IPS DF 6.9 (cell line): ENCODE data around the gene CCDC83.
"Not testable (repeated sequence)": the region's sequence is repeated elsewhere in the genome, so short reads cannot be mapped to it uniquely, and the experiment has no call there.

Experiments used
- DNase-seq: peaks from one replicate; pipeline ENCODE4 v3.0.0-alpha.2; 2013; ENCODE audit warnings: low read depth, low spot score
- H3K27ac ChIP-seq: one replicate; pipeline ENCODE4 v1.5.1; 2013; ENCODE audit warnings: low read length, control low read depth
- H3K27me3 ChIP-seq: 2 replicates; pipeline ENCODE4 v1.6.1; 2013; ENCODE audit warnings: mild to moderate bottlenecking, low read length; ENCODE audit not compliant: control insufficient read depth, insufficient read depth
- H3K36me3 ChIP-seq: 2 replicates; pipeline ENCODE4 v1.6.1; 2013; ENCODE audit warnings: low read length; ENCODE audit not compliant: control insufficient read depth, insufficient read depth
- H3K4me1 ChIP-seq: 2 replicates; pipeline ENCODE4 v1.6.1; 2013; ENCODE audit warnings: low read length; ENCODE audit not compliant: control insufficient read depth, insufficient read depth
- H3K4me3 ChIP-seq: 2 replicates; pipeline ENCODE4 v1.5.1; 2013; ENCODE audit warnings: mild to moderate bottlenecking, low read length
- H3K9me3 ChIP-seq: 2 replicates; pipeline ENCODE4 v1.6.1; 2013; ENCODE audit warnings: low read length, inconsistent platforms; ENCODE audit not compliant: control insufficient read depth, insufficient read depth
- WGBS: extraction: QIAGEN DNeasy Blood & Tissue Kit; methylation state at CpG from one replicate; pipeline ENCODE4 v1.1.7; 2013; ENCODE audit warnings: mixed read lengths, missing lambda C conversion rate; ENCODE audit not compliant: insufficient read length, insufficient coverage; 5-methylcytosine and 5-hydroxymethylcytosine counted together

Gene CCDC83

GRCh38 chr11:85853541-85853940 is 1.6 kb upstream of the CCDC83 start:
- not testable (repeated sequence) for H3K4me1 ChIP-seq, H3K9me3 ChIP-seq, H3K36me3 ChIP-seq, DNase-seq, H3K27me3 ChIP-seq, H3K4me3 ChIP-seq, H3K27ac ChIP-seq
- no CpG with 5 or more reads among the region's 7 CpGs for WGBS

- no peaks in the 10 kb centered on the region for H3K27me3 ChIP-seq
- H3K9me3 ChIP-seq, result no peaks in the 10 kb centered on the region
- H3K4me3 ChIP-seq, result peak overlapping the region; percentile 40; the same call in 1 of the 2 replicates
- peaks cover 3% of the 10 kb centered on the region; the same call in 1 of the 2 replicates for H3K36me3 ChIP-seq
- H3K4me1 ChIP-seq, result no peaks in the 10 kb centered on the region
- DNase-seq, result no peak
- no peak overlapping the region for H3K27ac ChIP-seq
- WGBS, result no CpG with 5 or more reads among the region's 7 CpGs
These were observed 999 bp upstream of the CCDC83 start for GRCh38 chr11:85854212-85854556.

DNA sequence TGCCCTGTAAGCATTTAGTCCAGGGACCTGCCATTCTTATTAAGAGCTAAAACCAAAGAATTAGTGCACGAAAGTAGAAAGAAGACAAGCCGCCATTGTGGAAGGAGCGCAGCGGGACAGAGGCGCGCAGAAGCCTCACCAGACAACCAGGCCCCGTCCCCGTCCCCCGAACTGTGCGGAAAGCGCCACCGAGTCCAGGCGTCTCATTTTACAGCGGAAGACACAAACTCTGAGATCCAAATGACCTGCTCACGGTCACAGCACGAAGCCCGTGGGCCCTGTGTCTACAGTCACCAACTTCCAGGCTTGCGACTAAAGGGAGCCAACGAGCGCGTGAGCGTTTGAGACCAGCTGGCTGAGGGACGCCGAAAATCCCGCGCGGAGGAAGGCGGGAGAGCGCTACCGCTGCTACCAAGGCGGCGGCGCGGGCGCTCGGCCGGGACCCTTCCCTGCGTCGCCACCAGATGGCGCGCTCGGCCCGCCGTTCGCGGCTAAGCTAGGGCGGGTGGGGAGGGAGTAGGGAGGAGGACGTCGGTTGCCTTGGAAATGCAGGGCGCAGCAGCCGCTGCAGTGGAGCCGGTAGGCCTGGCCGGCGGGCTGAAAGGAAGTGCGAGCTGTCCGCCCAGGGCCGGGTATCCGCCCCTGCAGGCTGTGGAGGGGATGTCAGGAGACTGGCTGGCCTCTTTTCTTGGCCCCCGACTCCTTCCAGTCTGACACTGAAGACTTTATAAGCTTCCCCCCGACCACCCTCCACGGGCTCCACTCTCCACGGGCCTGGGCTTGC is 434 bp upstream of the CCDC83 start:
- Histone ChIP-seq H3K4me1 (no peaks in the 10 kb centered on the region), H3K4me3 (peak overlapping the region; percentile 43; the same call in 1 of the 2 replicates), H3K27ac (no peak overlapping the region), H3K9me3 (no peaks in the 10 kb centered on the region), H3K36me3 (peaks cover 3% of the 10 kb centered on the region; the same call in 1 of the 2 replicates), H3K27me3 (no peaks in the 10 kb centered on the region)
- DNase-seq, result peak; percentile 85
- WGBS, result no CpG with 5 or more reads among the region's 62 CpGs

DNA sequence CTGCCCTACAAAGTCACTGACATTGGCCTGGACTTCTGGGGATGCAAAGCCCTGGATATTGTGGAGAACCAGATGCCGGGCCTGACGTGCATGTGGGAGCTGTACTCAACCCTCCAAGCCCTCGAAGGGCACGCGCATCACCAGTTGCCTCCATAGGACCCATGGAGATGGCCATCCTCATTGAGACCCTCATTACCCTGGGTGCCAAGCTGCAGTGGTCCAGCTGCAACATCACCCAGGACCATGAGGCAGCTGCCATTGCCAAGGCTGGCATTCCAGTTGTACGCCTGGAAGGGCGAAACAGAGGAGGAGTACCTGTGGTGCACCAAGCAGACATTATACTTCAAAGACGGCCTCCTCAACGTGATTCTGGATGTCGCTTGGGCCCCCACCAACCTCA is 1.9 kb downstream of the CCDC83 start:
- Histone ChIP-seq H3K4me1 (no peaks in the 10 kb centered on the region), H3K36me3 (peaks cover 3% of the 10 kb centered on the region; the same call in 1 of the 2 replicates), H3K27me3 (no peaks in the 10 kb centered on the region), H3K4me3 (no peak overlapping the region), H3K27ac (no peak overlapping the region), H3K9me3 (no peaks in the 10 kb centered on the region)
- DNase-seq, result no peak
- WGBS, result no CpG with 5 or more reads among the region's 10 CpGs

- H3K4me3 ChIP-seq, H3K27me3 ChIP-seq, H3K27ac ChIP-seq, DNase-seq, H3K9me3 ChIP-seq, H3K4me1 ChIP-seq, H3K36me3 ChIP-seq: not testable (repeated sequence)
These were observed 4.4 kb downstream of the CCDC83 start for GRCh38 chr11:85859541-85859940.

DNA sequence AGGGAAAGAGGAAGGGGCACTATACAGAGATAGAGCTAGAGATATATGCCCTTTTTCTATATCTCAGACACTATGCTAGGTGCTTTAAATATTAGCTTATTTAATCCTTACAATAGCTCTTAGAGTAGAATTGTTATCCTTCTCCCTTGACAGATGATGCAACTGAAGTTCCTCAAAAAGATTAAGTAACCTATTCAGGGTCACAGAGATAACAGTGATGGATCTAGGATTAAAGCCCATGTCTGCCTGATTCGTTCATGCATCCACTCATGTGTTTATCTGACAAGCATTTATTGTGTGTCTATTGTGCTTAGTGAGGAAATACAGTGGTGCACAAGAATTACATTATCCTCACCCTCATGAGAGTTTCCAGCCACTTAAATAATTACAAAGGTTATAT is 8.7 kb downstream of the CCDC83 start:
- Histone ChIP-seq H3K27ac (no peak overlapping the region), H3K36me3 (no peaks in the 10 kb centered on the region), H3K4me3 (no peak overlapping the region), H3K9me3 (no peaks in the 10 kb centered on the region), H3K27me3 (no peaks in the 10 kb centered on the region), H3K4me1 (no peaks in the 10 kb centered on the region)
- no peak for DNase-seq
- WGBS, result no CpG with 5 or more reads among the region's 1 CpG

- whole genome bisulfite sequencing, result no CpG with 5 or more reads among the region's 1 CpG
- no peaks in the 10 kb centered on the region for H3K4me1 ChIP-seq
- no peak overlapping the region for H3K27ac ChIP-seq
- no peaks in the 10 kb centered on the region for H3K27me3 ChIP-seq
- no peak for DNase-seq
- no peaks in the 10 kb centered on the region for H3K36me3 ChIP-seq
- H3K9me3 ChIP-seq, result no peaks in the 10 kb centered on the region
- H3K4me3 ChIP-seq, result no peak overlapping the region
These were observed 11.1 kb downstream of the CCDC83 start for GRCh38 chr11:85866137-85866827.

DNA sequence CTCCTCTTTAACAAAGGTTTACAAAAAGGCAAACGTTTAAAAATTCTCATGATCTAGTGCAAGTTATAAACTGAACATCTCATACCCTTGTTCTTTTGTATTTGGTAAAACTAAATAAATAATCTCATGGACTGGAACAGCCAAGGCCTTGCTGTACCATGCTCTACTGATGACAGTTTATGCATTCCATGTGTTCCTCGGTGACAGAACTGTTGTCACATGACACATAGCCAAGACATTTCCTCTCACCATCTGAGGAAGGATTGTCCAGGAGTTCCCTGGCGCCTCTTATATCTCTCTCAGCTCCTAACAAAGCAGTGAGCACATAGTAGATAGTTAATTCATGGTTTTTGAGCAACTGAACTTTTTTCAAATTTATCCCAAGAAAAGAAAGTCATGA is 12.6 kb downstream of the CCDC83 start:
- Histone ChIP-seq H3K36me3 (no peaks in the 10 kb centered on the region), H3K4me1 (no peaks in the 10 kb centered on the region), H3K27ac (no peak overlapping the region), H3K27me3 (no peaks in the 10 kb centered on the region), H3K4me3 (no peak overlapping the region), H3K9me3 (no peaks in the 10 kb centered on the region)
- WGBS, result no CpG with 5 or more reads among the region's 3 CpGs
- DNase-seq, result no peak

GRCh38 chr11:85869781-85870180 is 14.6 kb downstream of the CCDC83 start:
- Histone ChIP-seq H3K27me3 (no peaks in the 10 kb centered on the region), H3K27ac (no peak overlapping the region), H3K4me1 (no peaks in the 10 kb centered on the region), H3K36me3 (no peaks in the 10 kb centered on the region), H3K4me3 (no peak overlapping the region), H3K9me3 (no peaks in the 10 kb centered on the region)
- WGBS, result no CpG with 5 or more reads among the region's 2 CpGs
- DNase-seq, result no peak

DNA sequence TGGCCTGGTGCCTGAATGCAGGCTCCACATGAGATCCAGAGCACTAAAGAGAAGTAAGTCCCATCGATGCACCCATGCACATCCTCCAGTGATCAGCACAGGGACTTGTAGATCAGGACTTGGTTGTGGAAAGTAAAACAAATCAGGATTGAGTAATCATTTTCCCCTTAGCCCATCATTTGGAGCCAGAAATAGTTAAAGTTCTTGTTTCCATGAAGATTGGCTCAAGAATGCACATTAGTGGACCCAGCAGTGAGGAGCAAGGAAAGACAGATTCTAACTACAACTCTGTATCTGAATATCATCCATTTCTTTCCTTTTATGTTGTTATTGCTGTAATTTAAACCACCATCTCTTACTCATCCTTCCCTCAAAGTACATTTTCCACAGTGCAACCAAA is 19.1 kb downstream of the CCDC83 start:
- Histone ChIP-seq H3K27me3 (no peaks in the 10 kb centered on the region), H3K27ac (no peak overlapping the region), H3K9me3 (no peaks in the 10 kb centered on the region), H3K4me3 (no peak overlapping the region), H3K36me3 (no peaks in the 10 kb centered on the region), H3K4me1 (no peaks in the 10 kb centered on the region)
- WGBS, result no CpG with 5 or more reads among the region's 1 CpG
- DNase-seq, result no peak

DNA sequence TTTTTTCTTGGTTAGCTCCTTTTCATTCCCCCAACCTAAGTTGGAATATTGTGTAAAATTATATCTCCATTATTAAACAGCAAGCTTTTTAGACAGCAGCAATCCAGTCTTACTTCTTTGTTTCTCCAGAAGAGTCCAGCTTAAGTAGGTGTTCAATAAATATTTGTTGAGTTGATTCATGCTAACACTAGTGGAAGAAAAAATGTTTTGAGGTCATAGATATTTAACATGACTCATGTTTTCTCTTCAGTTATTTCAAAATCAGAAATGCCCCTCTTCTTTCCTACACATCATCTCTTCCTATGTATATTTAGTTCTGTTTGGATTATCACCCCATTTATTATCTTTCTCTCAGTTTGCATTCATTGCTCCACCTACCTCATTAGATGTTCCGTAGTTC is 20.3 kb downstream of the CCDC83 start:
- Histone ChIP-seq H3K9me3 (no peaks in the 10 kb centered on the region), H3K4me3 (no peak overlapping the region), H3K27ac (no peak overlapping the region), H3K36me3 (no peaks in the 10 kb centered on the region), H3K4me1 (no peaks in the 10 kb centered on the region), H3K27me3 (no peaks in the 10 kb centered on the region)
- no peak for DNase-seq
- 100% methylated on average over 1 of the region's 1 CpG for WGBS
